ENCODE data around the gene RUFY2.

RUFY2 gene

GRCh38 chr10:68364101-68364886 is 42.8 kb downstream of the RUFY2 start:
- no peak for DNase-seq (ENCODE audit: low read depth)

- no peak for DNase-seq (ENCODE audit: low read depth)
Observed at GRCh38 chr10:68362590-68362989, 44.5 kb downstream of the RUFY2 start.

GRCh38 chr10:68359189-68359588 is 47.9 kb downstream of the RUFY2 start:
- no peak for DNase-seq (ENCODE audit: low read depth)

GRCh38 chr10:68353537-68353936 is 53.5 kb downstream of the RUFY2 start:
- DNase-seq (ENCODE audit: low read depth) = no peak

GRCh38 chr10:68348265-68348741 is 58.8 kb downstream of the RUFY2 start:
- DNase-seq (ENCODE audit: low read depth) = peak; percentile 16

GRCh38 chr10:68346774-68347173 is 60.3 kb downstream of the RUFY2 start:
- DNase-seq (ENCODE audit: low read depth) = no peak

- no peak for DNase-seq (ENCODE audit: low read depth)
Observed at GRCh38 chr10:68345621-68346020, 61.5 kb downstream of the RUFY2 start.

GRCh38 chr10:68342909-68343516 is 64.1 kb downstream of the RUFY2 start:
- no peak for DNase-seq (ENCODE audit: low read depth)

- no peak for DNase-seq (ENCODE audit: low read depth)
Observed at GRCh38 chr10:68340358-68341080, 66.6 kb downstream of the RUFY2 start.

GRCh38 chr10:68336754-68337351 is 70.2 kb downstream of the RUFY2 start:
- DNase-seq (ENCODE audit: low read depth) = no peak

- no peak for DNase-seq (ENCODE audit: low read depth)
Observed at GRCh38 chr10:68334672-68335467, 72.2 kb downstream of the RUFY2 start.

- DNase-seq (ENCODE audit: low read depth) = no peak
Observed at GRCh38 chr10:68333440-68334431, 73.3 kb downstream of the RUFY2 start.

- no peak for DNase-seq (ENCODE audit: low read depth)
Observed at GRCh38 chr10:68333058-68333395, 74.0 kb downstream of the RUFY2 start.

- DNase-seq (ENCODE audit: low read depth) = peak; percentile 46
Observed at GRCh38 chr10:68332259-68333057, 74.6 kb downstream of the RUFY2 start, which contains the start of gene PBLD. Gene PBLD, minus strand, starts transcription at chr10:68332928. Its CDS starts 26,084 bp downstream, at chr10:68306844.

GRCh38 chr10:68331455-68332258 is 75.4 kb downstream of the RUFY2 start, which contains the start of gene HNRNPH3:
Gene HNRNPH3, plus strand, starts transcription at chr10:68332064. Its CDS starts 5,158 bp downstream, at chr10:68337222.
- peak; percentile 99 for DNase-seq (ENCODE audit: low read depth)

GRCh38 chr10:68330852-68331454 is 76.1 kb downstream of the RUFY2 start:
- DNase-seq (ENCODE audit: low read depth) = no peak

GRCh38 chr10:68329506-68329861 is 77.6 kb downstream of the RUFY2 start:
- no peak for DNase-seq (ENCODE audit: low read depth)

All from activated T-cell treated with anti-CD3 and anti-CD28 coated beads for 24 hours (primary cell).